Fibroblast of skin of left biceps (primary cell): ENCODE measurements around the gene SCAP.
"Not testable (repeated sequence)": the region's sequence is repeated elsewhere in the genome, so short reads cannot be mapped to it uniquely, and the experiment has no call there.

ENCODE experiments used
- DNase-seq, 2 experiments: peaks; one replicate each; pipeline ENCODE4 v3.0.0-alpha.2; 2013; ENCODE audit warnings: low read depth in 2 of 2

SCAP gene

GRCh38 chr3:47481763-47482162, 6.0 kb upstream of the SCAP start:
- not testable (repeated sequence) for DNase-seq

GRCh38 chr3:47480267-47480666, 4.5 kb upstream of the SCAP start:
- DNase-seq = not testable (repeated sequence)

GRCh38 chr3:47479826-47480160, 4.1 kb upstream of the SCAP start:
- DNase-seq = no peak

GRCh38 chr3:47478022-47478421, 2.3 kb upstream of the SCAP start:
- DNase-seq = no peak

- no peak for DNase-seq
Observed at GRCh38 chr3:47476644-47477199, 981 bp upstream of the SCAP start.

- no peak for DNase-seq
Observed at GRCh38 chr3:47476330-47476626, 537 bp upstream of the SCAP start.

- no peak for DNase-seq
Observed at GRCh38 chr3:47475029-47475569, 642 bp downstream of the SCAP start.

- DNase-seq = no peak
Observed at GRCh38 chr3:47473391-47473790, 2.4 kb downstream of the SCAP start.

- no peak for DNase-seq
Observed at GRCh38 chr3:47469616-47470015, 6.1 kb downstream of the SCAP start.

GRCh38 chr3:47468315-47468714, 7.4 kb downstream of the SCAP start:
- DNase-seq = not testable (repeated sequence)

GRCh38 chr3:47464588-47464987, 11.2 kb downstream of the SCAP start:
- DNase-seq = no peak

GRCh38 chr3:47459534-47460085, 16.1 kb downstream of the SCAP start:
- not testable (repeated sequence) for DNase-seq

- no peak for DNase-seq
Observed at GRCh38 chr3:47456984-47457383, 18.8 kb downstream of the SCAP start.

GRCh38 chr3:47455806-47456452, 19.8 kb downstream of the SCAP start:
- no peak for DNase-seq

GRCh38 chr3:47452453-47453215, 23.1 kb downstream of the SCAP start:
- DNase-seq = no peak

GRCh38 chr3:47444103-47444502, 31.6 kb downstream of the SCAP start:
- no peak for DNase-seq

- DNase-seq = no peak
Observed at GRCh38 chr3:47443611-47443995, 32.1 kb downstream of the SCAP start.

GRCh38 chr3:47441796-47442551, 33.8 kb downstream of the SCAP start:
- no peak for DNase-seq

- DNase-seq = no peak
Observed at GRCh38 chr3:47440131-47440530, 35.6 kb downstream of the SCAP start.

- no peak for DNase-seq
Observed at GRCh38 chr3:47436180-47436579, 39.6 kb downstream of the SCAP start.

- DNase-seq = no peak
Observed at GRCh38 chr3:47434849-47435248, 40.9 kb downstream of the SCAP start.

- no peak for DNase-seq
Observed at GRCh38 chr3:47433796-47434195, 41.9 kb downstream of the SCAP start.
